GM18868 (cell line): ENCODE data around the gene IL31.
A peak's percentile ranks its signal among the peaks of the same experiment; 100 is the strongest.
"Not testable (repeated sequence)": the region's sequence is repeated elsewhere in the genome, so short reads cannot be mapped to it uniquely, and the experiment has no call there.

ENCODE experiments used
- ATAC-seq: cut with Tn5 transposase; IDR thresholded peaks from one replicate; pipeline ENCODE4 v1.9.1; 2021; ENCODE audit warnings: mild to moderate bottlenecking, moderate library complexity; ENCODE audit not compliant: unreplicated experiment

Gene IL31

GRCh38 chr12:122194804-122195203 is 20.8 kb upstream of the IL31 start:
- ATAC-seq = no peak

DNA sequence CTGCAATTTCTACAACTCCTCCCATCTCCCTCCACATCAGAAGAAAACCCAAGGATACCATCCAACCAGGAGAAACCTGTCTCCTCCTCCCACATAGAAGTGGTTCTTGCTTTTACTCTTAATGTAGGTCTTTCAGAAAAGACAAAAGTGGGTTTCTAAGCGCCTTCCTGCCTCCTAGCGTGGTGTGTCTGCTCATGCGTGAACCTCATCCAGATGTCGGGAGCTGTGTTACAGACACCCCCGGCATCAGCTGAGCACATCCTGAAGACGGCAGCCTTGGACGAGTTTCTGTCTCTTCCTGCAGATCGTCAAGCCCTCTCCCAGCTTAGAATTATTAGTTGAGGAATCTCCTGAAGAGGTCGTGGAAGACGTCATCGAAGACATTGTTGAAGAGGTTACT is 18.4 kb upstream of the IL31 start:
- no peak for ATAC-seq

DNA sequence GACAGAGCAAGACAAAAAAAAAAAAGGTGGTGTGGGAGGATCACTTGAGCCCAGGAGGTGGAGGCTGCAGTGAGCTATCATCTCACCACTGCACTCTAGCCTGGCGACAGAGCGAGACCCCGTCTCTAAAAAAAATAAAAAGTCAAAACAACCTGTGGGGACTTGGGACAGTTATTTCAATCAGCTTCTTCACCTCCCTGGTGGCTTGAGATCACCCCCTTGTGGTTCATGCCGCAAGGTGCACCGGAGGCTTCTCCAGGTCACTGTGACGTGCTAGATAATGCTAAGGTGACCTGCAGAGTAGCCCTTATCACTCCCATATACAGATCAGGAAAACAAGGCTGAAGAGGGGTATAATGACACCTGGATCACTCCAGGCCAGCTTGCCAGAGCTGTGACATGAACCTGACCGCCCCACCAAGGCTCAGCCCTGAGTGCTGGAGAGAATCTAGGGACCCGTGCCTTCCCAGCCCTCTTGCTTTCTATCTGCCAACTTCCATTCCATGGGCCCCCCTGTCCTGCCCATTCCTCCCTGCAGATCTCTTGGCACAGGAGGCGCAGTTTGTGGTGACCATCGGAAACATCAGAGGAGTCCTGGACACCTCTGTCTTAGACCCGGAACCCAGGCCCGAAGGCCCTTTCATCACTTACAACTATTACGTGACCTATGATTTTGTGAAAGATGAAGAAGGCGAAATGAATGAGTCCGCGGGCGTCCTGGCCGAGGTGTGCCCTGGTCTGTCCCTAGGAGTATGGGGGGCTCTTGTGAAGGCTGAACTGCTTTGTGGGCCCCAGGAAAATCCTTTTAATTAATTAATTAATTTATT is 17.0 kb upstream of the IL31 start:
- no peak for ATAC-seq

DNA sequence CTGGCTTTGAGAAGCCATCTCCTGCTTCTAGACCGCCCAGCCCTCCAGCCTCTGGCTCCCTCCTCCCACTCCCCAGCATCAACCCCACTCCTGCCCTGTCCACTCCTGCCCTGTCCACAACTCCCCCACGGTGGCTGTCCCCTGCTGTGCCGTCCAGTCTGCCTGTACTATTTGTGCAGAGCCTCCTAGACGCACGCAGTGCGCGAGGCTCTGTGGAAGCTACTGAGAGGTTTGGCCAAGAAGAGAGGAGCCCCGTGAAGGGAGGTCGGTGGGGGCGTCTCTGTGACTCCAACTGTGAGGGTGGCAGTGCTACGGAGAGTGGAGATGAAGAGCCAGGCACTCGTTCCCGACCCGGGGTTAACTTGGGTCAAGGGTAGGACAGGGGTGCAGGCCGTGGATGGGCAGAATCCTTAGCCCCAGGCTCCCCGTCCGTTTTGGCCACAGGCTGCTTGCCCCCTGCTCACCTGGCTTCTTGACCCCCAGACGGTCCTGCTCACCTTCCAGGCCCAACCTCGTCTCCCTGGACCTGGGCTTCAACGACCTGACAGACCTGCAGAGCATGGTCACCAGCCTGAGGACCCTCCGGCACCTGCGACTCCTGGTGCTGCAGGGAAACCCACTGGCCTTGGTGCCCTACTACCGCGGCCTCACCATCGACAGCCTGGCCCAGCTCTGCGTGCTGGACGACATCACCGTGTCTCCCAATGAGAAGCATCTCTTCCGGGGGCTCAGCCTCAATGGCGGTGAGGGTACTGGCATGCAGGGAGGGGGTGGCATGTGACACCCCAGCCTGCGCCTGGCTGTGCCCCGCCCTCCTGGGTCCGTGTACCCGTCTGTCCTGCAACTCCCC is 15.8 kb upstream of the IL31 start:
- ATAC-seq = no peak

DNA sequence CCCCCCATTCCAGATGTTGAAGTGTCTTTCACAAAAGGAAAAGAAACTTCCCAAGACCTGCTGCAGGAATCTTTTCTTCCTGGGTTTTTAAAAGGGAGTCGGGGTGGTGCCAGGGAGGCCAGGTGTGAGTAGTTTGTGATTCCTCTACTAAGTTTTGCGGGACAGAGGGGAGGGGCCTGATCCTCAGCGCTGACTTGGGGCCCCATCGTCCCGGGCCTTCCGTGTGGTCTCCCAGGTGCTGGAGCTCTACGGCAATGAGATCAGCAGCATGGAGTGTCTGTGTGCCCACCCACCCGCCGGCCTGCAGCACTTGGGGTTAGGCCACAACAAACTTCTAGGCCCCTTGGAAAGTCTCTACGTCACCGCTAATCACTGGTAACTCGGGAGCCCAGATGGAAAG is 13.4 kb upstream of the IL31 start:
- ATAC-seq = no peak

DNA sequence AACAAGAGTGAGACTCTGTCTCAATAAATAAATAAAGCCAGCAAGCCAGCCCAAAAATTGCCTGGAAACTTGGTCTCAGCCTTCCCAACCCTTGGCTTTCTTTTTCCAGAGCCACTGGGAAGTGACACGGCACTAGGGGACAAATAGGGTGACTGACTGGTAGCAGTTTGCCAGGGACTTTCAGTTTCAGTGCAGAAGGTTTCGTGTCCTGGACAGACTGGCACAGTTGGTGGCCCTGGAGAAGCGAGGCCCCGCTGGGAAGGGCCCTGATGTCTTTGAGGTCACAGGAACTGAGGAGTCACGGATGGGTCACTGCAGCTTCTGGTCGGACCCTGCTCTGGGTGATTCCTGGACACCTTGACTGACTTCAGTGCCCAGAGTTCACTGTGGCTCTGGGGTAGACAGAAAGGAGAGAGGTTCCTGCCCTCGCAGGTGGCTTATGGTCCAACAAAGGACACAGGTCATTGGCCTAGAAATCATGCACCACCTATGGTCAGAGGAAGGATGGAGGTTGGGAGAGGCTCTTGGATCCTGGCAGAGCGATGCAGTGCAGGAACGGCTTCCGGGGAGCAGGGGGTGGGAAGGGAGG is 11.6 kb upstream of the IL31 start:
- ATAC-seq = no peak

DNA sequence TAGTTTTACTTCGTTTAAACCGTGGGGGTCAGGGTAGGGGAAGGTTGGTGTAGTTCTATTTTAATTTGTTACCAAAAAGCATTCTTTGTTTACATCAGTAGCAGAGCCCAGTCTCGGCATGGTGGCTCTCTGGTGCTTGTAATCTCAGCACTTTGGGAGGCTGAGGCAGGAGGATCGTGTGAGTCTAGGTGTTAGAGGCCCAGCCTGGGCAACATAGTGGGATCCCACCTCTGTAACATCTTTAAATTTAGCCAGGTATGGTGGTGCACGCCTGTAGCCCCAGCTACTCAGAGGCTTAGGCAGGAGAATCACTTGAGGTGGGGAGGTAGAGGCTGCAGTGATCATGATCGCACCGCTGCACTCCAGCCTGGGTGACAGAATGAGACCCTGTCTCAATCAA is 11.1 kb upstream of the IL31 start:
- no peak for ATAC-seq

GRCh38 chr12:122184517-122184916 is 10.5 kb upstream of the IL31 start:
- ATAC-seq = no peak

DNA sequence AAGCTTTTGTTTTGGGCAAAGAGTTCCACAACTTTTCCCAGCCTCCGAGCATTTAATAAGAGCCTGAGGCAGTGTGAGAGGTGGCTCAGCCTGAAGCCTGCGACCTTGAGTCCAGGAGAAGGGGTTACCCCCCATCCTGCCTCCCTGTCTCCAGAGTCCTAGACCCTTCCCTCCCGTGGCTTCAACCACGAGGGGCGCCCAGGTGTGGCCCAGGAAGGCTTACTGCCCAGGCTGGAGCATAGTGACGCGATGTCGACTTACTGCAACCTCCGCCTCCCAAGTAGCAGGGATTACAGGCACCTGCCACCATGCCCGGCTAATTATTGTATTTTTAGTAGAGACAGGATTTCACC is 9.5 kb upstream of the IL31 start:
- no peak for ATAC-seq

GRCh38 chr12:122182887-122183587 is 9.0 kb upstream of the IL31 start, which contains the start of gene LRRC43:
Gene LRRC43, plus strand, starts transcription at chr12:122183123. Its CDS starts 22 bp downstream, at chr12:122183145.
- ATAC-seq = no peak

DNA sequence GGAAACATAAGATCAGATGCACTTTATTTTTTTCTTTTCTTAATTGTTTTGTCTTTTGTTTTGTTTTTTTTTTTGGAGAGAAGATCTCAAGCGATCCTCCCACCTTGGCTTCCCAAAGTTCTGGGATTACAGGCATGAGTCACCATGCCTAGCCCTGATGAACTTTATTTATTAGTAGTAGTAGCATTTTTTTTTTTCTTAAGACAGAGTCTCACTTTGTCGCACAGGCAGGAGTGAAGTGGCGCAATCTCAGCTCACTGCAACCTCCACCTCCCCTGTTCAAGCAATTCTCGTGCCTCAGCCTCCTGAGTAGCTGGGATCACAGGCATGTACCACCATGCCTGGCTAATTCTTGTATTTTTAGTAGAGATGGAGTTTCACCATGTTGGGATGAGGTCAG is 2.5 kb upstream of the IL31 start:
- ATAC-seq = not testable (repeated sequence)

DNA sequence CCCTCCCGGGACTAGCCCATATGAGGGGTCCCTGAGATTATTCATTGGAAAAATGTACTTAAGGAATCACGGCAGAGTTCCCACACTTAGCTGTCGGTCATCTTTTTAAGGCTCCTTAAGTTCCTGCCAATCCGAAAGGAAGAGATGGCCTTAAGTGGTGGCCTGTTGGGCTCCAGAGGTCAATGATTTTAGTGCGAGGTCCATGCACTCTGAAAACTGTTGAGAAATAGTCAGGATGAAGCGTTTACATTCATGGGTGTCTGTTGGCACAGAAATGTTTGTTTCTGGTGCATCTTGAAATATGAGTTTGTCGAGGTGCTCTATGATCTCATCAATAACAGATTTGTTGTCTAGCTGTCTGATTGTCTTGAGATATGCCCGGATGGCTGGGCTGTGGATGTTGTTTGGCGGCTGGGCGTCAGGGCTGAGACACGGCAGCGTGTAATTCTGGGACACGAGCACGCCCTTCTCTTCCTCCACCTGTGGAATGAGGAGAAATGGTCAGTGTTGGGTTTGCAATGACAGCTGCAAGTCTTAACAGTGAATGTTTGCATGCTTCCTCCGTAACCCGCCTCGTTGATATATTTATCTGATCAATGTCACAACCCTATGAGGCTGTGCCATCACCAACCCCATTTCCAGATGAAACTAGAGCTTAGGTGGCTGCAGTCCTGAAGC is 1.6 kb downstream of the IL31 start:
- no peak for ATAC-seq

DNA sequence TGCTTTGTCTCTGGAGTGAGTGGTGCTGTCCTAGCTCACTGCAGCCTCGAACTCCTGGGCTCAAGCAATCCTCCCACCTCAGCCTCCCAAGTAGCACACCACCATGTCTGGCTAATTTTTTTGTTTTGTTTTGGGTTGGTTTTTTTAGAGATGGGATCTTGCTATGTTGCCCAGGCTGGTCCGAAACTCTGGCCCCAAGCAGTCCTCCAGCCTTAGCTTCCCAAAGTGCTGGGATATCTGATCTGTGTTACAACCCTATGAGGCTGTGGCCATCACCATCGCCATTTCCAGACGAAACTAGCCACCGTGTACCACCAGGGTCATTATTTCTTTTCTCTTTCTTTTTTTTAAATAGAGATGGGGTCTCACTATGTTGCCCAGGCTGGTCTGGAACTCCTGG is 2.6 kb downstream of the IL31 start:
- no peak for ATAC-seq

GRCh38 chr12:122168492-122168891 is 5.5 kb downstream of the IL31 start:
- no peak for ATAC-seq

- ATAC-seq = no peak
Observed at GRCh38 chr12:122167356-122167925, 6.6 kb downstream of the IL31 start.

DNA sequence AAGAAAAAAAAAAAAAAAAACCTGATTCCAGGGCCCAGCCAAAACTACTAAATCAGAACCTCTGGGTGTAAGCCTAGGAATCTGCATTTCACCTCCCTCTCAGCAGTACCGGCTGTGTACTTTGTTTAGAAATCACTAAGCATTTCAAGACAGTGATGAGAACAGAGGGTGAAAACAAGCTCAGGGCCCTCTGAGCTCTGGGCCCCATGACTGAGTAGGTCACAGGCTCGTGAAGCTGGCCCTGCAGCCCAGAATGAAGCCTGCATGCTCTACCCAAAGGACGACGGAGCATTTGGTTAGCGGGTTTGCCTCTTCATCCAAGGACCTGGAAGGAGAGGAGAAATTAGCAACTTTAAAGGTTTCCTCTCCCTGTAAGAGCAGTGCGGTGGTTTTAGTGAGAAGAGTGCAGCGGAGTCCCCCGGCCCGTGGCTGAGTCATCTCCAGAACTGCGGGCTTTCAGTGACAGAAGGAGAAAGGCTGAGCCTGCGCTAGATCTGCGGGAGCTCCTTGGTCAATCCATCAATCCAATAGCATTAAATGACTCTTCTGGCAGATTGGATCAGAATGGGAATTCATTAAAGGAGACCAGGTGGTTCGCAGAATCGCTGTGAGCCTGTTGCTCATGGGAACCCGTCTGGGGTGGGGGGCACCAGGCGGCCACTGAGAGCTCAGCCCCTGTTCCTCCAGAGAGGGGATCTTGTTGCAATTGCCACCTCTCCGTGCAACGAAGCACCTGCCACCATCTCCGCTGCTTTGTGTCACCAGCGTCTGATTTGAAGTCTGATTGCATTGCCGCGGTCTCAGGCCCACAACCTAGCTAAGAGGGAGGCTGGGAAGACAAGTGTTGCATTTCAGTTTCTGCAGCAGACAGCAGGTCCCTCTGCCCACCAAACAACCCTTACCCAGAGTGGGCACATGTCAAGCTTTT is 7.3 kb downstream of the IL31 start:
- ATAC-seq = peak; percentile 41

DNA sequence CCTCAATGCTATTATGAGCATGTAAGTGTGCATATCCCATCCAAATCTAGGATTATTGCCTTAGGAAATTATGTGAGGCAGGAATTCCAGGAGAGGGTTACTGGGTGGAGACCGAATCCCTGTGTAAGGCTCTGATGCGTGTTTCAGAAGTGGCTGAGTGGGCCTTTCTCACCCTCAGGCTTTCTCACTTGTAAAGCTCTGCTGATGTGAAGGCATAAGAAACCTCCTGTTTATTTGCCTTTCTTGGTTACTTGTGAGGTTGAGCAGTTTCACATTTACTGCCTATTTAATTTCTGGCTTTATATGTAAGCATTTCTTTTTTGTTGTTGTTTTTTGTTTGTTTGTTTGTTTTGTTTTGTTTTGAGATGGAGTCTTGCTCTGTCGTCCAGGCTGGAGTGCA is 11.0 kb downstream of the IL31 start:
- no peak for ATAC-seq

- no peak for ATAC-seq
Observed at GRCh38 chr12:122161682-122162081, 12.3 kb downstream of the IL31 start.

- ATAC-seq = no peak
Observed at GRCh38 chr12:122160761-122161160, 13.3 kb downstream of the IL31 start.
